GM13976 (cell line): ENCODE data around the gene SPINK1.

ENCODE experiments used
- DNase-seq: peaks from one replicate; pipeline ENCODE4 v3.0.0; 2012; ENCODE audit warnings: low spot score
- in situ Hi-C: fragments of 300-500 bp; cut with MboI; formaldehyde crosslinking; loops from one replicate; pipeline ENCODE4 v1.12.0; 2022; ENCODE audit warnings: low sequenced_read_pairs, mixed read lengths, inconsistent platforms; ENCODE audit not compliant: unreplicated experiment
- TF ChIP-seq, protein P1 (sequence below): IDR thresholded peaks from 2 replicates; pipeline ENCODE4 v1.5.1; 2012; ENCODE audit warnings: borderline replicate concordance, mild to moderate bottlenecking; ENCODE audit not compliant: insufficient read depth; ENCODE audit errors: extremely low read depth, missing control alignments, control extremely low read depth

SPINK1 gene

DNA sequence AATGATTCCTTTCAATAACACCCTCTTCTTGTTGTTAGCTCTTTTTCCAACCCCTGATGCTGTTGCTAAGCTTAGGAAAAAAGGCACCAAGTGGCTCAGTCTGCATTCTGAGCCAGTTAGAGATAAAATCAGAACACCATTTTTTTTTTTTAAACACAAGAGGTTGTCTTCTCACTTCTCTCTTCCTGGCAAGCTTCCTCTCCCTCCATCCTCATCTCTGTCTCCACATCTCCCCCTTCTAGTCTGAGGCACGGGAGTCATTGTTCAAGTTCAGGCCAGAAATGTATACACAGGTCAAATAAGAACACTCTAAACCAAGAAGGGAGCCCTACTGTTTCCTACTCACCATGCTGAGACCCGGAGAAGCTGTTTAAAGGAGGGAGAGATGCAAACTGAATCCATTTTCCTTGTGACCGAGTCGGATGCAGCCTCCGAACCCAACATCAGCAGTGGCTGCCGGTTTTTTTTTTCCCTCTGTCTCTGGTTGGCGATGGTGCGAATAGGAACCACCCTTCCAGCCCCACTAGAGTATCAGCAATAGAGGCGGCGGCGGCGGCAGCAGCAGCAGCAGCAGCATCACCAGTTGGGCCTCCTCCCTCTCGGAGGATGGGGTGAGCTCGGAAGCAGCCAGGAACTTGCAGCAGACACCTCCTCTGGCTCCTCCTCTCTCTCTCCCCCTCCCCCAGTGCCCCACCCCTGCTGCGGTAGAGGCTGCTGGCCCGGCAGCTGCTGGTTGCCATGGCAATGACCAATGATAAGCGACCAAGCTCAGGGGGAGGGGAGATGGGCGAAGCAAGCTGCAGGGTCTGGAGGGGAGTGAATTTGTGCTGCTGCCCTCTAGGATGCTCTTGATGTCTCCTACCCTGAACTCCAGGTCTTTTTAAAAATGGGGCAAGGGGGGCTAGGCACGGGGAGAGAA, 49.1 kb downstream of the SPINK1 start, which contains the start of gene JAKMIP2:
TSS of gene JAKMIP2 (minus strand) at position 619 of the 919 bp plus-strand sequence. CDS start 110,922 bp downstream, outside the sequence.
- DNase-seq, result peak; percentile 17
- TF ChIP-seq, protein P1, sequence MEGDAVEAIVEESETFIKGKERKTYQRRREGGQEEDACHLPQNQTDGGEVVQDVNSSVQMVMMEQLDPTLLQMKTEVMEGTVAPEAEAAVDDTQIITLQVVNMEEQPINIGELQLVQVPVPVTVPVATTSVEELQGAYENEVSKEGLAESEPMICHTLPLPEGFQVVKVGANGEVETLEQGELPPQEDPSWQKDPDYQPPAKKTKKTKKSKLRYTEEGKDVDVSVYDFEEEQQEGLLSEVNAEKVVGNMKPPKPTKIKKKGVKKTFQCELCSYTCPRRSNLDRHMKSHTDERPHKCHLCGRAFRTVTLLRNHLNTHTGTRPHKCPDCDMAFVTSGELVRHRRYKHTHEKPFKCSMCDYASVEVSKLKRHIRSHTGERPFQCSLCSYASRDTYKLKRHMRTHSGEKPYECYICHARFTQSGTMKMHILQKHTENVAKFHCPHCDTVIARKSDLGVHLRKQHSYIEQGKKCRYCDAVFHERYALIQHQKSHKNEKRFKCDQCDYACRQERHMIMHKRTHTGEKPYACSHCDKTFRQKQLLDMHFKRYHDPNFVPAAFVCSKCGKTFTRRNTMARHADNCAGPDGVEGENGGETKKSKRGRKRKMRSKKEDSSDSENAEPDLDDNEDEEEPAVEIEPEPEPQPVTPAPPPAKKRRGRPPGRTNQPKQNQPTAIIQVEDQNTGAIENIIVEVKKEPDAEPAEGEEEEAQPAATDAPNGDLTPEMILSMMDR, result no peak

DNA sequence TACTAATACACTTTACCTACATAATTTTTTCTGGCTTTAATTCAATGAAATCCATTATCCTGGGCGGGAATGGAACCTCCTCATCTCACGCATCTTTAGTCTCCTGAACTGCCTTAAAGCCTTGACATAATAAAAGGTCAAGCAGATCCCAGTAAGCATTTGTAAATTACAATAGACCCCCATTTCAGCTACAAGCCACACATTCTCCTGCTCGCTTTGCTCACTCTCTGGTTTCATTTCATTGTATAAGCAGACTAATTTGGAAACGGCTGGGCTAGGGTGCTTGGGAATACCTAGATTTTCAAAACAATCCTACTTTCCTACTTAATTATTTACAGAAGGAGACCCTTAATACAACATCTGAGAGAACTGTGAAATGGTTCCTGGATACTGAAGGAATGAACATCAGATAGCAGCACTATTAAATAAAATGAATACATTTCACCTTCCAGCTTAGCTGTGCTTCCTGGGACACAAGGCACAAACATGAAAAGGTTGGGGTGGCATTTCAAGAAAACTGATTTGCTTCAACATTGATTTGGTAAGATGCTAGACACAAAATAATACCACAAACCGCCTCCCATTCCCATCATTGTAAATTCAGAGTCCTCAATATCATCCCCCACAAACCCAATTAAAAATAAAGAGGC, 50.4 kb downstream of the SPINK1 start:
- no peak for DNase-seq
- in situ Hi-C loops, result no loop called here
- TF ChIP-seq, protein P1, result no peak

More for the DNA sequence above, 49.1 kb downstream of the SPINK1 start, which contains the start of gene JAKMIP2:
- in situ Hi-C loops, result no loop called here

DNA sequence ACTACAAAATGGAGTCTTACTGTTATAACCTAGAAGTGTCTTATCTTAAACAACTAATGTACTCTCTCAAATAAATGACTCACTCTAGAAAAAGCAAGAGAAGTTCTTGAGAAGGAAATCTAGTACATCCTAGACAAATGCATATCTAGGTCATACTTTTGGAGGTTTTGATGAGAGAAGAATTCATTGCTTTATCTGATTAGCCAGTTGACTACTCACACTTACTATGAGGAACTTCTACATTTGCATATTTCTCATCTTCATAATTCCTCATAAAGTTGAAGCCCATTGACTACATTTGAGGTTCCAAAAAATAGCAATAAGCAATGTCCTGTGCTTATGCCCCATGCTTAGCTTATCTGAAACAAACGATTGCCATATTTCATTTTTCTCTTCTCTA, 51.8 kb downstream of the SPINK1 start:
- TF ChIP-seq, protein P1, result no peak
- in situ Hi-C loops, result no loop called here
- DNase-seq, result no peak

DNA sequence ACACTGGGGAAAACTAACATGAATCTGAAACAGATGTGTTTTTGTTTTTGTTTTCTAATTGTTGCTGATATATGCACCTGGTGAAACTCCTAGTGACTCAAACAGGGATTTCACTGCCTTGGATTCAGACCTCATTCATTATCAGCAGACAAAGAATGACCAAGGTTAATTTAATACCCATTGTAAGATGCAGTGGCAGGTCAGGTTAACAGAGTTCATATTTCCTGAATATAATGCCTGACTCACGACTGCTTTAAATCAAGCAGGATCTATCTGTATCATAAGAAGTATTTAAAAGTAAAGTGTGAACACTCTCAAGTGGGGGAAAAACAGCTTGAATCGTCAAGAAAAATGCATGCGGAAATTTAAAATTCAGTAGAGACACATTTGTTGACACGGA, 54.5 kb downstream of the SPINK1 start:
- TF ChIP-seq, protein P1, result no peak
- DNase-seq, result no peak
- in situ Hi-C loops, result no loop called here
